ENCODE measurements around the gene PLEKHO2.

Gene PLEKHO2

DNA sequence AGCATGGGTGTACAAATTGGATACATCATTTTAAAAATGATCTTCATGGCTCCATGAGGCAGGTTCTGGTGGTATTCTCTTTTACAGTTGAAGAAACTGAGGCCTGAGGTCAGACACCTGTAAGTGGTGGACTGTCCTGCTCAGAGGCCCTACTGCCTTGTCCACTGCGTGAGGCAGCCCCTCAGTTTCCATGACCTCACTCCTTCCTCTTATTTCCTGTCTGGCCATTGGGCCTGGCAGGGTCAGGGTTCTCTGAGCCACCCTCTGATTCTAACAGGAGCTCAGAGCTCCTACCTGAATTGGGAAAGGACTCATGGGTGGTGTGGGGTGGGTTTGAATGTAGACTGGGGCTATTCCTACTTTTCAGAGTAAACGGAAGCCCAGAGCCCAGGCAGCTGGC, 17.5 kb downstream of the PLEKHO2 start:
- H3K4me3 ChIP-seq (ENCODE audit: low read depth, low read length): no peak overlapping the region
- TF ChIP-seq, protein P1, sequence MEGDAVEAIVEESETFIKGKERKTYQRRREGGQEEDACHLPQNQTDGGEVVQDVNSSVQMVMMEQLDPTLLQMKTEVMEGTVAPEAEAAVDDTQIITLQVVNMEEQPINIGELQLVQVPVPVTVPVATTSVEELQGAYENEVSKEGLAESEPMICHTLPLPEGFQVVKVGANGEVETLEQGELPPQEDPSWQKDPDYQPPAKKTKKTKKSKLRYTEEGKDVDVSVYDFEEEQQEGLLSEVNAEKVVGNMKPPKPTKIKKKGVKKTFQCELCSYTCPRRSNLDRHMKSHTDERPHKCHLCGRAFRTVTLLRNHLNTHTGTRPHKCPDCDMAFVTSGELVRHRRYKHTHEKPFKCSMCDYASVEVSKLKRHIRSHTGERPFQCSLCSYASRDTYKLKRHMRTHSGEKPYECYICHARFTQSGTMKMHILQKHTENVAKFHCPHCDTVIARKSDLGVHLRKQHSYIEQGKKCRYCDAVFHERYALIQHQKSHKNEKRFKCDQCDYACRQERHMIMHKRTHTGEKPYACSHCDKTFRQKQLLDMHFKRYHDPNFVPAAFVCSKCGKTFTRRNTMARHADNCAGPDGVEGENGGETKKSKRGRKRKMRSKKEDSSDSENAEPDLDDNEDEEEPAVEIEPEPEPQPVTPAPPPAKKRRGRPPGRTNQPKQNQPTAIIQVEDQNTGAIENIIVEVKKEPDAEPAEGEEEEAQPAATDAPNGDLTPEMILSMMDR (IDR thresholded peaks at IDR 0.05; ENCODE audit: borderline replicate concordance, insufficient read depth, low read depth, low read length): no peak

DNA sequence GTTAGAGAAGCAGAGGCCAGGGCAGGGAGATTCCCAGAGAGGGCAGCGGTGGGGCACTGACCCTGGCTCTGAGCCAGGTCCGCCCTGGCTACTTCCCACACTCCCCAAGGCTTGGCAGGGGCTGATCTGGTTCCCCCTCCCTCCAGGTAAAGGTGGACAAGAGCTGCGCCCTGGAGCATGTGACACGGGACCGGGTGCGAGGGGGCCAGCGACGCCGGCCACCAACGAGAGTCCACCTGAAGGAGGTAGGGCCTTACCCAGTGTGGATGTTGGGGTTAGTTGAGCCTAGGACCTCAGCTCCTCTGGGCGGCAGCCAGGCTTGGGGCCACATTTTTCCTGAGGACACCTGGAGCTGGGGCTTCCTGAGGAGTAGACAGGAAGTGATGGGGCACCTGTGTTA, 19.6 kb downstream of the PLEKHO2 start:
- TF ChIP-seq, protein P1 (IDR thresholded peaks at IDR 0.05; ENCODE audit: borderline replicate concordance, insufficient read depth, low read depth, low read length): no peak
- H3K4me3 ChIP-seq (ENCODE audit: low read depth, low read length): no peak overlapping the region

DNA sequence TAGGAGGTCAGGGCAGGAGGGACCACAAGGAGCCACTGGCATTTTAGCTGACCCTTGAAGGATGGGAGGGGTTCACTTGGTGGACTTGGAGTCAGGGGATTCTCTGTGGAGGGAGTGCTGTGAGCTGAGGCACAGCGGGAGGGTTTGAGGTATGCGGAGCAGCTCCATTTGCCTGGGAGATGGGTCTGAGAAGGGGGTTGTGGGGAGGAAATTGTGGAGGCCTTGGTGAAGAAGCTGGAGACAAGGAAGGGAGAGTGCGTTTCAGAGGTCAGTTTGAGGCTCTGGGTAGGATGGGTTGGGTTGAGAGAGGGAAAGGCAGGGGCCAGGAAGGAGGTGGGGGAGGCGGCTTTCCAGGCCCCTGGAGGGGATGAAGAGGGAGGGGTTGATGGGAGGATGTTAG, 20.2 kb downstream of the PLEKHO2 start:
- H3K4me3 ChIP-seq (ENCODE audit: low read depth, low read length): no peak overlapping the region
- TF ChIP-seq, protein P1 (IDR thresholded peaks at IDR 0.05; ENCODE audit: borderline replicate concordance, insufficient read depth, low read depth, low read length): no peak

DNA sequence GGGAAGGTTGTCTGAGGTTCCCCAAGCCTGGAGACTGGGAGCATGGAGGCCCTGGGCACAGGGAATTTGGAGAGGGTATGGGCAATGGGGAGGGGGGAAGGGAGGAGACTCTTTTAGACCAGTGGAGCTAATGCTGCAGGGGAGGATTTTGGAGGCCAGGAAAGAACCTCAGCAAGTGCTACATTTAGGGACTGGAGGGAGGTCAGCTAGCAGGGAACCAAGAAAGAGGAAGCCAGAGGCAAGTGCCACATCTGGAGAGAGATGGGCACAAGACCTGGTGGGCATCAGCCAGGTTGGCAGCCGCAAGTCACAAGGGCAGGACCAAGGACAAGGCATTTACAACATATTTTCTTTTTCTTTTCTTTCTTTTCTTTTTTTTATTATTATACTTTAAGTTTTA, 20.7 kb downstream of the PLEKHO2 start:
- TF ChIP-seq, protein P1 (IDR thresholded peaks at IDR 0.05; ENCODE audit: borderline replicate concordance, insufficient read depth, low read depth, low read length): no peak
- no peak overlapping the region for H3K4me3 ChIP-seq (ENCODE audit: low read depth, low read length)

DNA sequence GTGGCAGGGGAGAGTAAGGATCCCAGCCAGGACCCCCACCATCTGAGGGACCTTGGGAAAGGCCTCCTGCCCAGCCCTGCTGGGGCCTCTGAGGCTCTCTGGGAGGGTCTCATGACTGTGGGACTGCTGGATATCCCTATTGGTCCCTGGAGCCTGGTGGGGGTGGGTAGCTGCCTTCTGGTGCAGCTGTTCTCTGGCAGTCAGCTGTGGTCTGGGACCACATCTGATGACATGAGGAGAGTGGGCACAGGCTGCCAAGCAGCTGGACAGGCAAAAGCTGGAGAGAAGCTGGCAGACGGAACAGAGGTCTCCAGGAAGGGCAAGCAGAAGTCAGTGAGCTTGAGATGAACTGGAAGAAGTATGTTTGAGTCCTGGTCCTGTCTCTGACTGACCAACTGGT, 22.4 kb downstream of the PLEKHO2 start:
- H3K4me3 ChIP-seq (ENCODE audit: low read depth, low read length): no peak overlapping the region
- TF ChIP-seq, protein P1 (IDR thresholded peaks at IDR 0.05; ENCODE audit: borderline replicate concordance, insufficient read depth, low read depth, low read length): no peak

- no peak overlapping the region for H3K4me3 ChIP-seq (ENCODE audit: low read depth, low read length)
- TF ChIP-seq, protein P1 (IDR thresholded peaks at IDR 0.05; ENCODE audit: borderline replicate concordance, insufficient read depth, low read depth, low read length): no peak
These were observed 23.6 kb downstream of the PLEKHO2 start for GRCh38 chr15:64865126-64865997.

DNA sequence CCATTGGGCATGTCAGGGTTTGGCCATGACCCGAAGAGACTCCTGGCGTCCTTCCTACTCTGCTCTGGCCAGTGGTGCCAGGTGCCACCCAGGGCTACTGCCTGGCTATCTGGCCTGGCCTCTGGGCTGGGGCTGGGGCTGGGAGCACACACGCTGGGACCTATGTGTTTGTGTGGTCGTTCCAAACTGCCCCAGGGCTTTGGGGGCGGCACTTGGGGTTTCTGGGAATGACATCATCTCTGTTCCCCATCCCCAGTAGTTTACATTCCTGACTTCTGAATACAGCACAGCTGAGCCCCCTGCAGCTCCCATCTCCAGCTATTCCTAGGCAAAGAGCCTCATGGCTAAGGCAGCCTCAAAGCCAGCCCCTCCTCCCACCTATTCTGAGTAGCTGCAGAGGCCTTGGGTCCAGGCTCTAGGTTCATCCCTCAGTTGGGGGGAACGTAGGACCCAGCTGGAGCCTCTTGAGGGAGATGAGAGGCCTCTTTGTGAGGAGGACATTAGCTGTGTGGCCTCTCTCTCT, 24.3 kb downstream of the PLEKHO2 start:
- TF ChIP-seq, protein P1 (IDR thresholded peaks at IDR 0.05; ENCODE audit: borderline replicate concordance, insufficient read depth, low read depth, low read length): no peak
- H3K4me3 ChIP-seq (ENCODE audit: low read depth, low read length): no peak overlapping the region

All from GM12875 (cell line).